ENCODE measurements around the gene TMEM164. TPM values are rescaled to one million over a fixed set of nuclear protein-coding genes. Genes with fewer than 3 reads are reported as not detected.

TMEM164 gene
- total and polyA plus RNA-seq, 11 donors: 14.4 to 117 (median 50.3) TPM

- DNase-seq: no peak
- intact Hi-C loops (cut with DNase I): loop anchor here in 6 of 10 donors (5.0 to 10.0 kb wide), 5 partner anchors 153 to 250 kb away; partner anchors contain the start of gene AMMECR1 (in 4 of the 6)
- 100% methylated on average over 1 of the region's 1 CpG for WGBS, 4 donors
- Histone ChIP-seq H3K4me3 (no peak overlapping the region), H3K27me3 (peaks cover 0 to 5% (median 0%) of the 10 kb centered on the region in 9 donors), H3K9me3 (no peaks in the 10 kb centered on the region), H3K36me3 (no peaks in the 10 kb centered on the region), H3K4me1 (peaks cover 0 to 9% (median 4%) of the 10 kb centered on the region in 12 donors), H3K27ac (no peak overlapping the region)
- no peak for ATAC-seq
- TF ChIP-seq POLR2A (IDR thresholded peaks at IDR 0.05) (no peak), CTCF (IDR thresholded peaks at IDR 0.05) (no peak)
These were observed 159.2 kb downstream of the TMEM164 start for GRCh38 chrX:110162131-110162530.

- DNase-seq (no peak), ATAC-seq (no peak)
- H3K27ac ChIP-seq: no peak overlapping the region
- no peaks in the 10 kb centered on the region for H3K36me3 ChIP-seq
- H3K9me3 ChIP-seq: no peaks in the 10 kb centered on the region
- TF ChIP-seq CTCF (IDR thresholded peaks at IDR 0.05): no peak
- TF ChIP-seq POLR2A (IDR thresholded peaks at IDR 0.05): no peak
- intact Hi-C loops (cut with DNase I): loop anchor here in 6 of 10 donors (5.0 to 10.0 kb wide), 5 partner anchors 152 to 249 kb away; partner anchors contain the start of gene AMMECR1 (in 4 of the 6)
- H3K4me1 ChIP-seq: peaks cover 0 to 10% (median 4%) of the 10 kb centered on the region in 12 donors
- peaks cover 0 to 5% (median 0%) of the 10 kb centered on the region in 9 donors for H3K27me3 ChIP-seq
- WGBS, 4 donors: 50 to 91% (median 68%) methylated on average over 1 of the region's 1 CpG
- no peak overlapping the region for H3K4me3 ChIP-seq
These were observed 160.0 kb downstream of the TMEM164 start for GRCh38 chrX:110162867-110163266.

GRCh38 chrX:110163488-110163887, 160.6 kb downstream of the TMEM164 start:
- Histone ChIP-seq H3K27ac (no peak overlapping the region), H3K36me3 (no peaks in the 10 kb centered on the region), H3K4me3 (no peak overlapping the region), H3K9me3 (no peaks in the 10 kb centered on the region), H3K27me3 (peaks cover 0 to 5% (median 0%) of the 10 kb centered on the region in 9 donors), H3K4me1 (peaks cover 0 to 16% (median 4%) of the 10 kb centered on the region in 12 donors)
- 49 to 71% (median 60%) methylated on average over 3 of the region's 3 CpGs for WGBS, 4 donors
- DNase-seq (no peak), ATAC-seq (no peak)
- TF ChIP-seq POLR2A (IDR thresholded peaks at IDR 0.05) (no peak), CTCF (IDR thresholded peaks at IDR 0.05) (no peak)
- intact Hi-C loops (cut with DNase I): loop anchor here in 6 of 10 donors (5.0 to 10.0 kb wide), 5 partner anchors 151 to 249 kb away; partner anchors contain the start of gene AMMECR1 (in 4 of the 6)

- intact Hi-C loops (cut with DNase I): loop anchor here in 4 of 10 donors (2.0 to 10.0 kb wide), 3 partner anchors 147 to 239 kb away; partner anchors contain the start of gene AMMECR1 (in 2 of the 4)
- no peak for DNase-seq
- Histone ChIP-seq H3K4me1 (peaks cover 0 to 9% (median 0%) of the 10 kb centered on the region in 12 donors), H3K36me3 (no peaks in the 10 kb centered on the region), H3K27ac (no peak overlapping the region), H3K27me3 (no peaks in the 10 kb centered on the region), H3K9me3 (no peaks in the 10 kb centered on the region), H3K4me3 (no peak overlapping the region)
- ATAC-seq: peak; percentile 24 to 50 (median 34)
- TF ChIP-seq CTCF (IDR thresholded peaks at IDR 0.05) (peak; percentile 29 to 63 (median 47)), POLR2A (IDR thresholded peaks at IDR 0.05) (no peak)
- WGBS, 4 donors: 39 to 48% (median 40%) methylated on average over 6 to 9 of the region's 9 CpGs
These were observed 165.1 kb downstream of the TMEM164 start for GRCh38 chrX:110167952-110168451.

Measured in heart left ventricle (tissue), 16 donors.